Vagina (tissue), 2 donors: ENCODE results near the gene CCNA2. TPM values are rescaled to one million over a fixed set of nuclear protein-coding genes. Genes with fewer than 3 reads are reported as not detected.

Experiments used
- DNase-seq, 2 donors: peaks; one replicate each; pipeline ENCODE4 v3.0.0-alpha.2; 2017; ENCODE audit errors: extremely low spot score in 2 of 2
- H3K27ac ChIP-seq: fragments of 200-600 bp; sonication (generic); one replicate; pipeline ENCODE4 v1.5.1; 2019
- H3K27me3 ChIP-seq: fragments of 200-600 bp; sonication (generic); one replicate; pipeline ENCODE4 v1.5.1; 2019
- H3K36me3 ChIP-seq, 2 donors: fragments of 200-600 bp; sonication (generic); one replicate each; pipeline ENCODE4 v1.5.1; 2017 to 2019
- H3K4me1 ChIP-seq: fragments of 200-600 bp; sonication (generic); one replicate; pipeline ENCODE4 v1.5.1; 2019
- H3K4me3 ChIP-seq, 2 donors: fragments of 200-600 bp; sonication (generic); 1 replicate in 1 of 2; 2 replicates in 1 of 2; pipeline ENCODE4 v1.5.1; 2016 to 2019
- H3K9me3 ChIP-seq: fragments of 200-600 bp; sonication (generic); one replicate; pipeline ENCODE4 v1.5.1; 2019
- POLR2A ChIP-seq, 2 donors: fragments of 450-650 bp; IDR thresholded peaks; one replicate each; pipeline ENCODE4 v1.6.1; 2017; ENCODE audit warnings: antibody characterized with exemption in 2 of 2, mild to moderate bottlenecking in 2 of 2, moderate library complexity in 2 of 2
- POLR2AphosphoS5 ChIP-seq, 2 donors: sonication (generic); formaldehyde crosslinking; IDR thresholded peaks; one replicate each; pipeline ENCODE4 v1.9.0; 2017; ENCODE audit warnings: antibody characterized with exemption in 2 of 2, mild to moderate bottlenecking in 2 of 2, low read depth in 1 of 2; ENCODE audit not compliant: insufficient read depth in 1 of 2
- intact Hi-C: fragments of 100-400 bp; cut with DNase I; formaldehyde crosslinking; loops from one replicate; pipeline ENCODE4 v1.15.1; 2023
- total RNA-seq: library from RNA; depleted of rRNA; stranded (reverse); fragments of >200 nt; gene quantifications from one replicate; pipeline ENCODE4 v1.2.3, GENCODE V29; 2016
- TF ChIP-seq, protein P1 (sequence below), 3 experiments: fragments of 450-650 bp in 2 of 3; fragments of 200-600 bp in 1 of 3; sonication (generic) in 1 of 3; IDR thresholded peaks; one replicate each; pipeline ENCODE4 v1.5.1; 2017 to 2019; ENCODE audit warnings: antibody characterized with exemption in 3 of 3, mild to moderate bottlenecking in 2 of 3, moderate library complexity in 2 of 3

Gene CCNA2
- total RNA-seq, 1 donor from 2014 or later: 5.4 TPM

GRCh38 chr4:121794505-121795188 is 29.0 kb downstream of the CCNA2 start:
- no peak for TF ChIP-seq POLR2AphosphoS5 (IDR thresholded peaks at IDR 0.05; ENCODE audit: insufficient read depth in 1 of 2, low read depth in 1 of 2)
- TF ChIP-seq, protein P1, sequence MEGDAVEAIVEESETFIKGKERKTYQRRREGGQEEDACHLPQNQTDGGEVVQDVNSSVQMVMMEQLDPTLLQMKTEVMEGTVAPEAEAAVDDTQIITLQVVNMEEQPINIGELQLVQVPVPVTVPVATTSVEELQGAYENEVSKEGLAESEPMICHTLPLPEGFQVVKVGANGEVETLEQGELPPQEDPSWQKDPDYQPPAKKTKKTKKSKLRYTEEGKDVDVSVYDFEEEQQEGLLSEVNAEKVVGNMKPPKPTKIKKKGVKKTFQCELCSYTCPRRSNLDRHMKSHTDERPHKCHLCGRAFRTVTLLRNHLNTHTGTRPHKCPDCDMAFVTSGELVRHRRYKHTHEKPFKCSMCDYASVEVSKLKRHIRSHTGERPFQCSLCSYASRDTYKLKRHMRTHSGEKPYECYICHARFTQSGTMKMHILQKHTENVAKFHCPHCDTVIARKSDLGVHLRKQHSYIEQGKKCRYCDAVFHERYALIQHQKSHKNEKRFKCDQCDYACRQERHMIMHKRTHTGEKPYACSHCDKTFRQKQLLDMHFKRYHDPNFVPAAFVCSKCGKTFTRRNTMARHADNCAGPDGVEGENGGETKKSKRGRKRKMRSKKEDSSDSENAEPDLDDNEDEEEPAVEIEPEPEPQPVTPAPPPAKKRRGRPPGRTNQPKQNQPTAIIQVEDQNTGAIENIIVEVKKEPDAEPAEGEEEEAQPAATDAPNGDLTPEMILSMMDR (IDR thresholded peaks at IDR 0.05): no peak
- TF ChIP-seq POLR2A (IDR thresholded peaks at IDR 0.05): no peak
- H3K4me3 ChIP-seq: no peak overlapping the region
- no peak for DNase-seq
- H3K36me3 ChIP-seq: no peaks in the 10 kb centered on the region
- intact Hi-C loops: no loop called here
- H3K27ac ChIP-seq: no peak overlapping the region
- no peaks in the 10 kb centered on the region for H3K4me1 ChIP-seq
- no peaks in the 10 kb centered on the region for H3K9me3 ChIP-seq
- no peaks in the 10 kb centered on the region for H3K27me3 ChIP-seq

DNA sequence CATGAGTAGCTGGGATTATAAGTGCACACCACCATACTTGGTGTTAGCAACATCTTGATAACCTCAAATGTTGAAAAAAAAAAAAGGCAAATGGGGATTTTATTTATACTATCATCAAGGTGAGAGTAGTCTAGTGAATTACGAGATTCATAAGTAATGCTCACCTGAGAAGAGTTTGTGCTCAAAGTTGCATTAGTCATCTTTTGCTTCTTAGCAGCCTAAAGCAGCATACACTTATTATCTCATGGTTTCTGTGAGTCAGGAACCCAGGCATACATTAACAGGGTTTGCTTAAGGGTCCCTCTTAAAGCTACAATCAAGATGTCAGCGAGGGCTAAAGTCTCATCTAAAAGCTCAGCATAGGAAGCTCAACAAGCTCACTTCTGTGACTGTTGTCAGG is 30.7 kb downstream of the CCNA2 start:
- Histone ChIP-seq H3K9me3 (no peaks in the 10 kb centered on the region), H3K4me3 (no peak overlapping the region), H3K27me3 (no peaks in the 10 kb centered on the region), H3K4me1 (no peaks in the 10 kb centered on the region), H3K36me3 (no peaks in the 10 kb centered on the region), H3K27ac (no peak overlapping the region)
- DNase-seq: no peak
- intact Hi-C loops: no loop called here
- TF ChIP-seq POLR2AphosphoS5 (IDR thresholded peaks at IDR 0.05; ENCODE audit: insufficient read depth in 1 of 2, low read depth in 1 of 2) (no peak), POLR2A (IDR thresholded peaks at IDR 0.05) (no peak)
- TF ChIP-seq, protein P1 (IDR thresholded peaks at IDR 0.05): no peak

- H3K27me3 ChIP-seq: no peaks in the 10 kb centered on the region
- intact Hi-C loops: no loop called here
- H3K4me3 ChIP-seq: no peak overlapping the region
- H3K9me3 ChIP-seq: no peaks in the 10 kb centered on the region
- TF ChIP-seq POLR2AphosphoS5 (IDR thresholded peaks at IDR 0.05; ENCODE audit: insufficient read depth in 1 of 2, low read depth in 1 of 2): no peak
- no peak for TF ChIP-seq POLR2A (IDR thresholded peaks at IDR 0.05)
- TF ChIP-seq, protein P1 (IDR thresholded peaks at IDR 0.05): no peak
- H3K27ac ChIP-seq: no peak overlapping the region
- DNase-seq: no peak
- no peaks in the 10 kb centered on the region for H3K36me3 ChIP-seq
- H3K4me1 ChIP-seq: no peaks in the 10 kb centered on the region
These were observed 32.2 kb downstream of the CCNA2 start for GRCh38 chr4:121791481-121791880.

DNA sequence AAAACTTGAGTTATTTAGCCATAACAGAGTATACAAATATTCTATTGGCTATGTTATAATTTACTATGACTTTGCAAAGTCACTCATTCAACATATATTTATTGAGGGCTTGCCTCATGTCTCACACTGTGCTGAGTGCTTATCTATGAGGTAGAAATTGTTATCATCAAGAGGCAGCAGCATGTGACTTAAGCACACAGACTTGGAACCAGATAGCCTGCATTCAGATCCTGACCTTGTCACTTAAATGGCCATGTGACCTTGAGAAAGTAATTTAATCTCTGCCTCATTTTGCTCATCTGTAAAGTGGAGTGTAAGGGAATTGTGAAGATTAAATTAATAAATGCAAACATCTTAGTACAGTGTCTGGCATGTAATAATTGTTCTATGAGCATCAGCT is 32.7 kb downstream of the CCNA2 start:
- TF ChIP-seq, protein P1 (IDR thresholded peaks at IDR 0.05): no peak
- TF ChIP-seq POLR2A (IDR thresholded peaks at IDR 0.05) (no peak), POLR2AphosphoS5 (IDR thresholded peaks at IDR 0.05; ENCODE audit: insufficient read depth in 1 of 2, low read depth in 1 of 2) (no peak)
- Histone ChIP-seq H3K4me3 (no peak overlapping the region), H3K4me1 (no peaks in the 10 kb centered on the region), H3K27me3 (no peaks in the 10 kb centered on the region), H3K36me3 (no peaks in the 10 kb centered on the region), H3K27ac (no peak overlapping the region), H3K9me3 (no peaks in the 10 kb centered on the region)
- intact Hi-C loops: no loop called here
- no peak for DNase-seq
